ENCODE data around the gene AP5S1. TPM values are rescaled to one million over a fixed set of nuclear protein-coding genes. Genes with fewer than 3 reads are reported as not detected.

AP5S1 gene
- total RNA-seq, 4 donors from 2014 or later, result 10.4 to 12.1 (median 11.0) TPM

DNA sequence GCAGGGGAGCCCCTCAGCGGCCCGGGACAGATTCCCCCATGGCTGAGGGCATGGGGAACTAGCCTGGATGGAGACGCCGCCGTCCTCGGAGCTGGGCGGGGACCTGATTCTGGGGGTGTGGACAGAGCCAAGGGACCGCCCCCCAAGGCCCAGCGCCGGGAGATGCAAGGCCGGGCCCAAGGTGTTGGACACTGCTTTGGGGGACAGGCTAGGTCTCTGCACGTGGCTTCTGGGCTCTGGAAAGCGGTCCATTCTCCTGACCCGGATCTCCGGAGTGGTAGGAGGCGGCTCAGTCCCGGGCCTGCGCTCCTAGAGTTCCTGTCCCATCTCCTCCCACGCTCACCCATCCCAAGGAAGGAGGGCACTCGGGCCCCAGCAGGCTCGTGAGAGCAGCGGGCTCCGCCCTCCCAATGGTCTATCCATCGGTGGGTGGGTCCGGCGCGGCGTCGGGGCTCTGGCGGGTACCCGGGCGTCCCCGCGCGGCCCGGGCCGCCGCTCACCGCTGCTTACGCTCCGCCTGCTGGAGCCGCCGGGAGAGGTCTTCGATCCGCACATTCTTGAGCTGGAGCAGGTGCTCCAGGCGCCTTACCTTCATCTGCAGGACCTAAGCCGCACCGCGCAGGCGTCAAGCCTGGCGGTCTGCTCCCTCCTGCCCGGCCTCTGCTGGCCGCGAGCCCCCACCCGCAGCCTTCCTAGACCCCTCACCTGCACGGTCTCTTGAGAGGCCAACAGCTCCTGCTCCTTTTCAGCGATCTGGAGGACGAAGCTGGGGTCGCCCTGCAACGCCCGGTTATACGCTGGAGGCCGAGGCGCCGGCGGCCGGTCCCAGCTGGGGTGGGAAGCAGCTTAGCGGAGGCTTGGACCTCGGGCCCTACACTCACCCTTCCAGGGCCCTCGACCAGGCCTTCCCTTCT lies 42.4 kb upstream of the AP5S1 start:
- no peaks in the 10 kb centered on the region for H3K9me3 ChIP-seq
- WGBS, 2 donors (ENCODE audit: low coverage in 1 of 2), result 50% methylated on average over 9 of the region's 70 CpGs; no CpG with 5 or more reads in 1 of the 2 donors
- peaks cover 0 to 45% (median 12%) of the 10 kb centered on the region in 3 donors for H3K4me1 ChIP-seq
- peak overlapping the region in 3 of 4 donors; percentile 36 to 69 (median 41) for H3K27ac ChIP-seq
- peak overlapping the region; percentile 23 to 55 for H3K4me3 ChIP-seq
- ATAC-seq, result peak; percentile 77
- no peaks in the 10 kb centered on the region for H3K27me3 ChIP-seq
- H3K36me3 ChIP-seq, result peaks cover 0 to 6% of the 10 kb centered on the region in 2 donors
- TF ChIP-seq, protein P1, sequence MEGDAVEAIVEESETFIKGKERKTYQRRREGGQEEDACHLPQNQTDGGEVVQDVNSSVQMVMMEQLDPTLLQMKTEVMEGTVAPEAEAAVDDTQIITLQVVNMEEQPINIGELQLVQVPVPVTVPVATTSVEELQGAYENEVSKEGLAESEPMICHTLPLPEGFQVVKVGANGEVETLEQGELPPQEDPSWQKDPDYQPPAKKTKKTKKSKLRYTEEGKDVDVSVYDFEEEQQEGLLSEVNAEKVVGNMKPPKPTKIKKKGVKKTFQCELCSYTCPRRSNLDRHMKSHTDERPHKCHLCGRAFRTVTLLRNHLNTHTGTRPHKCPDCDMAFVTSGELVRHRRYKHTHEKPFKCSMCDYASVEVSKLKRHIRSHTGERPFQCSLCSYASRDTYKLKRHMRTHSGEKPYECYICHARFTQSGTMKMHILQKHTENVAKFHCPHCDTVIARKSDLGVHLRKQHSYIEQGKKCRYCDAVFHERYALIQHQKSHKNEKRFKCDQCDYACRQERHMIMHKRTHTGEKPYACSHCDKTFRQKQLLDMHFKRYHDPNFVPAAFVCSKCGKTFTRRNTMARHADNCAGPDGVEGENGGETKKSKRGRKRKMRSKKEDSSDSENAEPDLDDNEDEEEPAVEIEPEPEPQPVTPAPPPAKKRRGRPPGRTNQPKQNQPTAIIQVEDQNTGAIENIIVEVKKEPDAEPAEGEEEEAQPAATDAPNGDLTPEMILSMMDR (IDR thresholded peaks at IDR 0.05), result peak in 2 of 4 experiments; percentile 8 to 35
- no peak for TF ChIP-seq EP300 (IDR thresholded peaks at IDR 0.05)

DNA sequence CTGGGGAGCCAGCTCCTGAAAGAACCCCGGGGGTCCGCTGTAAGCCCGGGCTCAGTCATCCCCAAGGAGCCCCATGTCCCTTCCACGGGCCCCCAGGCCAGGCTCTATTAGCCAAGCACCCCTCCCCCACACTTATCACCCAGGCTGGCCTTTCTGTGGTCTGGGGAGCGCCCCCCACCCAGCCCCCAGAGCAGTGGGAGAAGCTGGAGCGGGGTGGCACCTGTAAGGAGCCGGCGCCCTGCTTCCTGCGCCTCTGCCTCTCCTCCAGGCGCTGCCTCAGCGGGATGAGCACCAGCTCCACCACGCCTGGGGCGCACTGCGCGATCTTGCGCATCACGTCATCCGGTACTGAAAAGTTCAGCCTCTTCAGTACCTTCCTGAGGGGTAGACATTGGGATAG lies 41.4 kb upstream of the AP5S1 start:
- Histone ChIP-seq H3K9me3 (no peaks in the 10 kb centered on the region), H3K27ac (no peak overlapping the region), H3K36me3 (peaks cover 0 to 15% of the 10 kb centered on the region in 2 donors), H3K4me1 (peaks cover 0 to 55% (median 20%) of the 10 kb centered on the region in 3 donors), H3K4me3 (no peak overlapping the region), H3K27me3 (no peaks in the 10 kb centered on the region)
- ATAC-seq, result no peak
- WGBS, 2 donors (ENCODE audit: low coverage in 1 of 2), result 17 to 27% methylated on average over 1 to 2 of the region's 18 CpGs
- TF ChIP-seq EP300 (IDR thresholded peaks at IDR 0.05), result no peak
- TF ChIP-seq POLR2AphosphoS5 (IDR thresholded peaks at IDR 0.05), result no peak
- TF ChIP-seq, protein P1 (IDR thresholded peaks at IDR 0.05), result no peak
- no peak for TF ChIP-seq POLR2A (IDR thresholded peaks at IDR 0.05)

DNA sequence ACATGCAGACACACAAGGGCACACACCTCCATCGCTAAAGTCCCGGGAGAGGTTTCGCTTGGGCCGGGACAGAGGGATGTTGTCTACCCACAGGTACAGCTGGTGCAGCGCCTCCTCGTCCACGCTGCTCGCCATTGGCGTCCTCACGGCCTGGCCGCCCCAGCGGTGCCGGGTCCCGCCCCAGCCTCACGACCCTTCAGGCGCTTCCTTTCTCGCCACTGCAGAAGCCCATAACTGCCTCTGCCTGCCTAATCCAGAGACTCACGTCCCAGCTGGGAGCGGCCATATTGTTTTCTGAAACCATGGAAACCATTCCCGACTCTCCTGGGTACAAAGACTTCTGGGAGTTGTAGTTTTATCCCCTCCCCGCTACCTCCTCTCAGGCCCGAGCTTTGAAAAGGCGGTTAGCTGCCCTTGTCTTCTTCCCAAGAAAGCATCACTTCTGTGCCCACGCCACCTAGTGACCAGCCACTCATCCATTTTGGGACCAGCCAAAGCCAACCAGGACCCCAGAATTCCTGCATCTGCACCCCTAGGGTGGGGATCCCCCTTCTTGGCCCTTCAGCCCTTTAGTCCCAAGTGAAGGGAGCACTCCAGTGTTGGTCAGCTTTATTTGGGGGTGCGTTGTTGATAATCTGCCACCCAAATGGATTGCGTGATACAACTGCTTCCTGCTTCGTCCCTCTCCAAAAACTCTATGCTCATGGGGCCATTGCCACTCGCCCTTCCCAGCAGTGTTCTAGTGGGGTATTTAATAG lies 39.0 kb upstream of the AP5S1 start, which contains the start of gene SPEF1:
Gene SPEF1 (minus strand): TSS at position 296 of the 758 bp plus-strand sequence. CDS start 161 bp downstream, at position 135.
- H3K27ac ChIP-seq, result peak within 1 kb of the TSS in 3 of 4 donors; percentile 64 to 73 (median 68)
- peaks cover 0 to 23% of the 10 kb centered on the region in 2 donors for H3K36me3 ChIP-seq
- 17 to 79% methylated on average over 3 to 6 of the region's 28 CpGs for WGBS, 2 donors (ENCODE audit: low coverage in 1 of 2)
- peak; percentile 82 for ATAC-seq
- no peak for TF ChIP-seq POLR2AphosphoS5 (IDR thresholded peaks at IDR 0.05)
- TF ChIP-seq, protein P1 (IDR thresholded peaks at IDR 0.05), result peak in 3 of 4 experiments; percentile 43 to 64 (median 49)
- no peak for TF ChIP-seq EP300 (IDR thresholded peaks at IDR 0.05)
- no peak for TF ChIP-seq POLR2A (IDR thresholded peaks at IDR 0.05)
- H3K4me1 ChIP-seq, result peaks cover 2 to 76% (median 38%) of the 10 kb centered on the region in 3 donors
- H3K9me3 ChIP-seq, result no peaks in the 10 kb centered on the region
- no peaks in the 10 kb centered on the region for H3K27me3 ChIP-seq
- peak within 1 kb of the TSS; percentile 7 to 45 for H3K4me3 ChIP-seq

DNA sequence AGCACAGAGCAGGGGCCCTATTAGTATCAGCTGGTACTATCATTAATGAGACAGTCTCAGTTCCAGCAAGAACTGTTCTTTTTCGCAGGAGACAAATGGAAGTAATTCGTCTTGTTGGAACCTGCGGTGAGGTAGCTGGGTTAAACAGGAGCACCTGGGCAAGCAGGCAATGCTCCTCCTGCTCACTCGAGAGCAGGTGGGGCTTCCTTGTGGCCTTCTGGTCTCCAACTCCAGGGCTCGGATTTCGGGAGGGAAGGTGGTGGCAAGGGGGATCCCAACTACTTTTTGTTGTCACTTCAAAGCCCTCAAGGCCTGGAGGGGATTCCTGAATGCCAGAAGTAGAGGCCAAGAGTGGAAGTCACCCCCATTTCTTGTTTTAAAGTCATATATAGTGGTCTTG lies 37.8 kb upstream of the AP5S1 start:
- H3K27me3 ChIP-seq, result no peaks in the 10 kb centered on the region
- H3K4me3 ChIP-seq, result no peak overlapping the region
- ATAC-seq, result no peak
- H3K4me1 ChIP-seq, result peaks cover 2 to 80% (median 41%) of the 10 kb centered on the region in 3 donors
- H3K9me3 ChIP-seq, result no peaks in the 10 kb centered on the region
- TF ChIP-seq POLR2AphosphoS5 (IDR thresholded peaks at IDR 0.05) (no peak), EP300 (IDR thresholded peaks at IDR 0.05) (no peak)
- TF ChIP-seq, protein P1 (IDR thresholded peaks at IDR 0.05), result no peak
- peaks cover 0 to 23% of the 10 kb centered on the region in 2 donors for H3K36me3 ChIP-seq
- H3K27ac ChIP-seq, result peak overlapping the region in 1 of 4 donors; percentile 87
- 70% methylated on average over 3 of the region's 6 CpGs; no CpG with 5 or more reads in 1 of the 2 donors for WGBS, 2 donors (ENCODE audit: low coverage in 1 of 2)
